HG03565 (cell line): ENCODE measurements around the gene FMO5.
"Not testable (repeated sequence)": the region's sequence is repeated elsewhere in the genome, so short reads cannot be mapped to it uniquely, and the experiment has no call there.

Experiments
- ATAC-seq: cut with Tn5 transposase; IDR thresholded peaks from one replicate; pipeline ENCODE4 v1.9.1; 2021; ENCODE audit warnings: mild to moderate bottlenecking, moderate library complexity; ENCODE audit not compliant: unreplicated experiment

FMO5 gene

DNA sequence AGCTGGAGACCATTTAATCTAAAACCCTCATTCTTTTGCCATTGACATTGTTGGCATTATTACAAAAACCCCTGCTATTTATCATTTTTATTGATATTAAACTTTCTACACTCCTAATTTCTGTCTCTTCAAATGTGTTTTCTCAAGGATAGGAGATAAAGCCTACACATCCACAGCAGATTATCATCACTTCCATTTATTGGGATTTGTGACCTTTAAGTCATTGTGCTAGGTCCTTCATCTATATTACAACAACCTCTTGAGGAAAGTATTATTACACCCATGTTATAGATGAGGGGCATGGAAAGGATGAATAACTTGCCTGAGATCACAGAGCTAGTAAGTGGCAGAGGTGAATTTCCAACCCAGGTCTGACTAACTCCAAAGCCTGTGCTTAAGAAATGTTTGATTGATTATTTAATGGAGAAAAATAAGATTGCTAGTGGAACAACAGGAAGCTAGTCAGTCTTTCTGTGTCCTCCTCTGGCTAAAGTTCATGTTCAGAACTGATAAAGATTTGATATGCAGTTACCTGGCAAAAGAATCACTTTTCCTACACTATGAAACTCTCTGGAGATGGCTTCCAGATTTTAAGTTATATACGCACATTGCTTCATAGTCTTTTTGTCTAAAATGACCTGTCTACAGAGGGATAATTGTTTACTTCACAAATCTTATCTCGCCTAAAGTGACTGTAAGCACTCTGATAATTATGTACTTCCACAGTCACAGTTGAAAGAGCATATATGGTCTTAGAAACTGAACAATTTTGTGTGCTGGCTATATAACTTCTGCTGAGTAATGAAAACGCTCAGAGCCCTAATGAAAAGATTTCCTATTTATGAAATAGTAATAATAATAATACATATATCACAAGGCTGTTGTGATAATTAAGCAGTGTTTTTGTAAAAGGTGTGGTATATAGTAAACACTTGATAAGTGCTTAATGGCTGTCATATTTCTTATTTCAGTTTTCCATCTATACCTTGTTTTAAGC, 15.0 kb downstream of the FMO5 start:
- ATAC-seq, result no peak

DNA sequence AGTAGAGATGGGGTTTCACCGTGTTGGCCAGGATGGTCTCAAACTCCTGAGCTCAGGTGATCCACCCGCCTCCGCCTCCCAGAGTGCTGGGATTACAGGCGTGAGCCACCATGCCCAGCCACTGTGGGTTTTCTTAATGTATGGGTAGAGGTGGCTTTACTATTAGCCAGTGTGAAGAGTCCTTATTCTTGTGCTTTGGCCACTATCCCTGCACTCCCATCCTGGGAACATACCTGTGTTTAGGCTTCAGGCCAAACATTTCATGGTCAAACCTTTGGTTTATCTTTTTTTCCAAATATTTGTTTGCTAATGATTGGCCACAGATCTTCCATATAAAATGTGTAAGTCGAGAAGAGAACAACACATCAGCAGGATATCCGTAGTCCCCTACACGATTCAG, 16.5 kb downstream of the FMO5 start:
- ATAC-seq, result no peak

DNA sequence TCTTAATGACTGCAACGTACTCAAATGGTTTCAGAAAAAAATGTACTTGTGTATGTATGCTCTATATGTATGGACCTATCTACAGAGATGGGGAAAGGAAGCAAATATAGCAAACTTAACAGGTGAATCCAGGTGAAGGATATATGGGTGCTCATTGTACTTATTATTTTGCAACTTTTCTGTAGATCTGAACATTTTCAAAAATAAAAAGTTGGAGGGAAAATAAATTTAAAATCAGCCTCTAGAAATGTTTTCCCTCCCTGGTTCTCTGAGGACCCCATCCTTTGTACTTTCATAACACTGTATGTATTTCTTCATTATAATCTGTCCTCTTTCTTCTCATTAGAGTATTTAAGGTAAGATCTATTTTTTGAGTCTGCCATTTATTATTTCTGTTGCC, 17.9 kb downstream of the FMO5 start:
- ATAC-seq, result no peak

DNA sequence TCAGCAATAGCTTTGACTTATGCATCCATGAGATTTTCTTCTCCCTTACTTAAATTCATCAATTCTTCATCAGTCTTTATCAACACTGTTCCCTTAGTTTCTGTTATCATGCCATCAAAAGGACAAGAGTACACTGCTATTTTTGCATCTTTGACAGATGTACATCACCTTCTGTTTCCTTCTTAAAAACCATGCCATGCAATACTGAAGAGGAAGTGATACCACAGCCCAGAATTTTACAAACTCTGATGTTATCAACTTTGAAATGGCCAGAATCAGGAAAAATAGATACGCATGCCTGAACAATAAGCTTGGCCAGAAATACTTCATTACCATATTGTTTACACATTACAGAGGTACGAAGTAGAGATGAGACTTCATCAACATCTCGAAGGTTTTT, 21.1 kb downstream of the FMO5 start:
- no peak for ATAC-seq

DNA sequence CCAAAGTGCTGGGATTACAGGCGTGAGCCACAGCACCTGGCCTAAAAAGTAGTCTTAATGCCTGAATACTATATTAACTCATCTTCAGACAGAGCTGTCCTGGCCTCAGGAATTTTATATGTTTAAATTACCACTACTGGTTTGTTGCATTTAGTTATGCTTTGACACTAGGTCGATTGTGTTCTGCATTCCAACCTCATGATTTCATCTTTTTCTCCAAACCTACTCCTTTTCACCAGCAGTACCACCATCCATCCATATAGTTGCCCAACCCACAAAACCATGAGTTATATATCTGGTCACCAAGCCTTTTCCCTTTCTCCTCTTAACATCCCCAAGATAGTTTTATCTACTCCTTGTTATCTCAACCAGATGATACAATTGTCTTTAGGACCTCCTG, 22.6 kb downstream of the FMO5 start:
- ATAC-seq, result no peak

DNA sequence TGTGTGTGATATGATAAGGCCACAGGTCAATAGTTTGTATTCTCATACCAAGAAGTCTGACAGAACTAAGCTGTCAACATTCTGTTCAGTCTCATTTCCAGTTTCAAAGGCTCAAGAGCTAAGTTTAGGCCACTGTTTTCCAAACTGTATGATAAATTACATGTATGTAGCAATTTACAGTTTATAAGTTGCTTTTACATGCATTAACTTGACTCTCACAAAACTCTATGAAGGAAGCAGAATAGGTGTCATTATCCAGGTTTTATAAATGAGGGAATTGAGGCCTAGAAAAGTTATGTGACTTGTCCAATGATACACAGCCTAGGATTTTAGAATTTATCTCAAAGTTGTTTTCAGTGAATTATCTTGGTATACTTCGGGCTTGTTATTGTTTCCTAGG, 23.4 kb downstream of the FMO5 start:
- no peak for ATAC-seq

DNA sequence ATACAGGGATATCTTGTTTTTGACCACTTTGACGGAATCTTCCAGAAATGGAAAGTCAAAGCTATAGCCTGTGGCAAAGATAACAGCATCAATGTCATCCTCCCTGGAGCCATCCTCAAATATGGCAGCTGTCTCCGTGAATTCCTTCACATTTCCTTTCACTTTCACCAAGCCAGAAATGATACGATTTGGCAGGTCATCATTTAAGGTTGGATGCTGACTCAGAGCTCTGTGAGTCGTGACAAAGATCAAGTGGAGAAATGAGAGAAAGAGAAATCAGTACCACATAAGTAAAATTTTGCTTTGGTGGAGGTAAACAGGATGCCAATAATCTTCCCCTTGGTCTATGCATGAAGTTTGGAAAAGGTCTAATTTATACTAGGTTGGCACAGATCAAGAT, 23.9 kb downstream of the FMO5 start:
- no peak for ATAC-seq

DNA sequence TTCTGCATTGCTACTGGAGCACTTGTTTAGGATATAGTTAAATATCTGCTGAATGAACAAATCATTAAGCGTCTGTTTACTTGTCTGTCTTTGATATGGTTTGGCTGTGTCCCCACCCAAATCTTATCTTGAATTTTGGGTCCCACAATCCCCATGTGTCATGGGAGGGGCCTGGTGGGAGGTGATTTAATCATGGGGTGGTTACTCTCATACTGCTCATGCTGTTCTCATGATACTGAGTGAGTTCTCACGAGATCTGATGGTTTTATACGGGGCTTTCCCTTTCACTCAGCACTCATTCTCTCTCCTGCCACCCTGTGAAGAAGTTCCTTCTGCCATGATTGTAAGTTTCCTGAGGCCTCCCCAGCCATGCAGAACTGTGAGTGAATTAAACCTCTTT, 27.8 kb downstream of the FMO5 start:
- ATAC-seq, result not testable (repeated sequence)

DNA sequence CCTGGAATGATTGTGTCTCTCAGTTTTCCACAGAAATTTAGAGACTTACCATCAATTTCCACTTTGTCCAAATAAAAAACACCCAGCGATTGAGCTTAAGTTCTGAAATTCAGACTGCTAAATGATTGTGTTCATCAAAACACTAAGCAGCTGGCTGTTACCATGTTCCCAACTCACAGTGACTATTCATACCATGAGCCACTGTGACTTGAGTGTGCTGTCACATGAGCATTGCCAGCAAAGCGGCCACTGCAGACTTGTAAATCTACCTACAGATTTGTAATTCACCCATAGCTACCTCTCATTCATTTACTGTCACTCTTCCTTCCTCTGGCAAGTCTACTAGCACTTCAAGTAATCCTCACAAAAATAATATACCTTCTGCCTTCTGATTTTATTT, 35.6 kb downstream of the FMO5 start:
- no peak for ATAC-seq

DNA sequence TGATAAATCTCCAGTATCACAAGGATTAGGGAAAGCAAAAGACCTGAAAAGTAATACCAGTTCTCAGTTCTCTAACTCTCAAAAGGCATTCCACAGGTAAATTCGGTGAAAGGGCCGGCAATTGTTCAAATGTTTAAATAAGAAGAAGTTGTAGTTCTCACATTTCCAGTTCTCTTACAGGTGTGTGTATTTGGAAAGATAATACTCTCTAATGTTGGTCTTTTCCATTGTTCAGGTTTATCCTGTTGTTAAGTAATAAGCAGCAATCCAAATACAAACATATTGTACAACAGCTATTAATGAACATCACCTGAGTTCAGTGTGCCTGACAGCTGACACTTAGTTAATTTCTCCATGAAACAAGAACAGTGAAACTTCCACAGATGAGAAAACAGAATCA, 39.7 kb downstream of the FMO5 start:
- no peak for ATAC-seq

DNA sequence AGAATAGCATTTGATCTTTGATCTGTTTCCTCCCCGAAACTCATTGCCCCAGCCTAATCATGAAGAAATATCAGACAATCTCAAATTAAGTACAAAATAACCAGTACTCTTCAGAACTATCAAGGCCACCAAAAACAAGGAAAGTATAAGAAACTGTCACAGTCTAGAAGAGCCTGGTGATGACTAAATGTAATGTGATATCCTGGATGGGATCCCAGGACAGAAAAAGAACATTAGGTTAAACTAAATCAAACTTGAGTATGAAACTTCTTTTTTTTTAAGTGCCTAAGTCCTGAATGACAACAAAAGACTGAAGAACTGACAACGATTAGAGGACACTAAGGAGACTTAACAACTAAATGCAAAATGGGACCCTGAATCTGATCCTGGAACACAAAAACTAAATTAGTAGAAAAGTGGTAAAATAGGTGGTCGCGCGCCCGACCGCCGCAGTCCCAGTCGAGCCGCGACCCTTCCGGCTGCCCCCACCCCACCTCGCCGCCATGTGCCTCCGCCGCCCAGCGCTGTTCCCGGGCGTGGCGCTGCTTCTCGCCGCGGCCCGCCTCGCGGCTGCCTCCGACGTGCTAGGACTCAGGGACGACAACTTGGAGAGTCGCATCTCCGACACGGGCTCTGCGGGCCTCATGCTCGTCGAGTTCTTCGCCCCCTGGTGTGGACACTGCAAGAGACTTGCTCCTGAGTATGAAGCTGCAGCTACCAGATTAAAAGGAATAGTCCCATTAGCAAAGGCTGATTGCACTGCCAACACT, 47.3 kb downstream of the FMO5 start:
- no peak for ATAC-seq

DNA sequence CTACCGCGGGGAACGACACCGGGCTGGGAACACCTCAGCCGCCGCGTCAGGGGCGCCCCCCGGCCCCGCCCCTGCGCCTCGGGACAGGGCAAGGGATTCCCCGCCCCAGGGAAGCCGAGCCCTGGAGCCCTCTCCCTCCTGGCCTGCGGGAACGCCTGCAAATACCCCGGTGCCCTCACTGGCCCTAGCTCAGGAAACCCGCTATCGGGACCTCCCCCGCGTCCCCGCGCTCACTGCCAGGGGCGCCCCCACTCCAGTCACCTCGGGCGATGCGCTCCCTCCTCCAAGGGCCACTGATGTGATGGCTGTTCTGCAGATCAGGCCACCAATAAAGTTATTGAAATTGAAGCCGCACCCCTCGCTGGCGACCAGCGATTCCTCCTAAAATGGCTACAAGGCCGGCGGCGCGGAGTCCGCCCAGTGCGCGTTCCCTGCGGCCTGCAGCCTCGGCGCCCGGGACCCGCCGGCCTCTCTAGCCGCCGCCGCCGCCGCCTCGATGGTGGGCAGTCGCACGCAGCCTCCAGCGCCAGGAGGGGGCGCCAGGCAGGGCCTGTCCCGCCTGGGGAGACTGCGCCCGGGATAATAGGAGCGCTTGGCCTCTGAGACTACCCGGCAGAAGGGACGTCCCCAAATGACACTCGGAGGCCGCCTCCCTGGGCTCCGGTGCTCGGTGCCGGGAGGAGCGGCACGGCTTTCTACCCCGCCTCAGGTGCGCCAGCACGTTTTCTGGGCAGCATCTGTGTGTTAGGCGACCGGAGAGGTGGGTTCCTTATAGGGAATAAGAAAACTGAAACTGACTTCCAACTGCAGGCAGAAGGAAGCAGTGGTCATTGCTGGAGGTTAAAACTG, 52.7 kb downstream of the FMO5 start, which contains the start of gene PRKAB2:
Gene PRKAB2, minus strand, starts transcription at position 303 of the 849 bp plus-strand sequence. CDS start 326 bp downstream, outside the sequence.
- peak; percentile 88 for ATAC-seq

DNA sequence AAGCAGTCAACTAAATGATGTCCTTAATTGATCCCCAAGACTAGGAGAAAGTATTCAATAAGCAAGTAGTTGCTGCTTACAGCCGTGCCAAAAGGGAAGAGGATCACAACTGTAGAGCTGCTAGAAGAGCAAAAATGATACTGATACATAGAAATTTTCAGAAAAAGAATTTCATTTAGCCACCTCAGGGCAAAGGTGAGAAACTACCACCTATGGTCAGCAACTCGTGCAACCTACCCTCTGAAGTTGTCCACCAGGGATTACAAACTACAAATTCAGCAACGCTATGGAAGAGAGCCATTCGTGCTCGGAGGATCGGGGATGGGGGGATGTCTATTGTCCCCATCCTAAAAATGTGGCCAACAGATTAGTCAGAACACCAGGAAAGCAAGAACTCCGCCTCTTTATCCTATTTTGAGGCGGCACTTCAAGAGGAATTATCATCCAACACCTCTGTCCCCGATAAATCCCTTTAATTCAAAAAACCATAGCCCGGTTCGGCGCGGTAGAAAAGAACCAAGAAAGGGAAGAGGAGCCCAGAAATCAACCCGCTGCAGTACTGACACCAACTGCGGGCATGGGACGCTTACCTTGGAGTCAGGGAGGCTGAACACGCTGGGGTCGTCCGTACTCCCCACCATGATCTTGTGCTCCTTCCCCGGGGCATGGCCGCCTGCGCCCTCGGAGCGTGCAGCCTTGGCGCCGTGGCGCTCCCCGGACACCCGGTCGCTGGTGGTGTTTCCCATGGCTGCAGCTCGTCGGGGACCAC, 53.6 kb downstream of the FMO5 start:
- no peak for ATAC-seq

DNA sequence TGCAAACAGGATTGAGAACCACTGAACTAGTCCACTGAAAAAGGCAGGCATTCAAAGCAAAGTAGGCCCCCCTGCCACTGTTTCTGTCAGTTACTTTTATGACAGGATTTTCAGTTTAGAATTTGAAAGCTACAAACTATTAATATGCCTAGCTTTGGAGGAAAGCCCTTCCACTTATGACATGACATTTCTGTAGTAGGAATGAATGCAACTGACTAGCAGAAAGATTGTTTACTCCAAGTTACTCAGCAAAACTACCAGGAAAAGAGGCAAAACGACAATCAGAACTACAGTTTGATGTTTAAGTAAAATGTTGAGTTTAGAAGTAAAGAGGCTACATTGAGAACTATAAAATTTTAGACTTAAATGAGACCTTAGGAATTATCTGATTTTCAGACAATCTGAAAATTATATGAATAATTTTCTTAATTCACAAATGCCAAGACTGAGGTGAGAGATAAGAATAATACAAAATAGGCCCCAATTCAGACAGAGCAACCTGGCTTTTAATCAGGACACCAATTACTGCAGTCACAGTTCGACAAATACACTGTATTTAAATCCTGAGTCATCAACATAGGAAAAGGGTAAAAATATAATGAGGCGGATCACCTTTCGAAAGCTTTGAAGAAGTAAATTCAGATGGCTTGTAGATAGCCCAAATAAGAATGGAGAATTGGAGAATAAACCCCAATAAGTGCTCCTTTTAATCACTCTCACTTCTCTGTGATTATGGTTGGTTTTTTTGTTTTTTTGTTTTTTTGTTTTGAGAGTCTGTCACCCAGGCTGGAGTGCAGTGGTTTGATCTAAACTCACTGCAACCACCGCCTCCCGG, 55.1 kb downstream of the FMO5 start:
- ATAC-seq, result no peak

DNA sequence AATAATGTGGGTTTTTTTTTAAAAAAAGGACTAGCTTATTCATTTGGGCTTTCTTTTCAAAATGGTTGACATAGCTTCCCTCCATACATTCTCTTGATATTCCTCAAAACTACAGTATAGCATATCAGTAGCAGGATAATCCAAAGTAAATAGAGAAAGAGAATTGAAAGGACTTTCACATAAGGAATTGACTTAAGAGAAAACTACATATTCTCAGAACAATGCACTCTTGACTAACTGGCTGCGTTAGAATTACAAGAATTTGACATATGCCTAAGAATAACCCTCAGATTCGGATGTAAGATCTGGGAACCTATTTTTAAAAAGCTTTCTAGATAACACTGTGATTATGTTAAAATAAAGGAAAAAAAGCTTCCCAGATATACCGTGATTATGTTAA, 56.0 kb downstream of the FMO5 start:
- ATAC-seq, result no peak

DNA sequence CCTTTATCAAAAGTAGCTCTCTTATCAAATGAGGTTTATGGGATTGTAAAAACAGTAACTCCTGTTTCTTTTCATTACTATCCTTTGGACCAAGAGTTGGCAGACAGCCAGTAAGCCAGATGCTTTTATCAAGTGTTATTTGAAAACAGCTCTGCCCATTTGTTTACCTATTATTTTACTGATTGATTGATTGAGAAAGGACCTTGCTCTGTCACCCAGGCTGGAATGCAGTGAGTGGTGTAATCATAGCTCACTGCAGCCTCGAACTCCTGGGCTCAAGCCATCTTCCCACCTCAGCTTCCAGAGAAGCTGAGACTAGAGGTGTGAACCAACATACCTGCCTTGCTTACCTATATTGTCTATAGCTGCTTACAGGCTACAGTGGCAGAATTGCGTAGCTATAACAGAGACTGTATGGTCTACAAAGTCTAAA, 56.5 kb downstream of the FMO5 start:
- no peak for ATAC-seq

DNA sequence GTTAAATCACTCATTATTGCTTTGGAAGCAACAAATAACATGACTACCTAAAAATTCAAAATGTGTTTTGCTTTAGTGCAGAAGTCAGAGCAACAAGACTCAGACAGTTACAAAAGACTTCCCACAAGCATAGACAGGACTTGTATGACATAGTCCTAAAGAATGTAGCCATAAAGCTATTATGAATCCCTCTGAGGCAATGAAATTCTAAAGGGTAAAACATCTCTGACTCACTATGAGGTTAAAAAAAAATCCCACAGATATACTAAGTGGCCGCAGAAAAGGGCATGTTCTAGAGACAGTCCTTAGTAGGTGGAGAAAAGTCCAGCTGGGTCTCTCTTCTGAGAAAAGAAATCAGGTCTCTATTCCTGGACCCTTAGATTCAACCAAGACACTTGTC, 57.8 kb downstream of the FMO5 start:
- ATAC-seq, result no peak

DNA sequence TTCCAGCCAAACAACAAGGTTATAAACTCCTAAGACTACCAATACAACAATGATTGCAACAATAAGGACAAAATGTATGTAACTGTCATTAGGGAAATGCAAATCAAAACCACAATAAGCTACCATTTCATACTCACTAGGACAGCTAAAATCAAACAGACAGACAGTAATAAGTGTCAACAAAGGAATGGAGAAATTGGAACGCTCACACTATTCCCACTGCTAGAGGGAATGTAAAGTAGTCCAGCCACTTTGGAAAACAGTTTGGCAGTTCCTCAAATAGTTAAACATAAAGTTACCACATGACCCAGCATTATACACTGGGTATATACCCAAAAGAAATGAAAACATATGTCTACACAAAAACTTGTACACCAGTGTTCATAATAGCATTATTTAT, 62.1 kb downstream of the FMO5 start:
- no peak for ATAC-seq

DNA sequence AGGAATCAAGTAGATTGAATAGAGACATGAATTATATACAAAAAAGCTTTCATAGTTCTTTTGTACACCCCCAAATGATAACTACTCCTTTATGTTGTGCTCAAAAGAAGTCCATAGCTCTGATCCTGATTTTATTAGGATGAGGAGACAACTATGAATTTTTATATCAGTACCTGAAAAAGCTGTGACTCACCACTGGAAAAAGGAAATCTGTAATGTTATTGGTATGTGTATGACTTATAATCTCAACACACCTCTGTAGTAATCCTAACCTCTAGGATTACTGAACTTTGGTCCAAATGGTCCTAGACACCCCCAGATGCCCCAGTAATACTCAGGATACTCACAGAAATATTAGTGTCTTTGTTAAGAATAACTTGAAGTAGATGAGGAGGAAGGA, 63.0 kb downstream of the FMO5 start:
- ATAC-seq, result no peak
